ENCODE results near the gene CDH23.

DNA sequence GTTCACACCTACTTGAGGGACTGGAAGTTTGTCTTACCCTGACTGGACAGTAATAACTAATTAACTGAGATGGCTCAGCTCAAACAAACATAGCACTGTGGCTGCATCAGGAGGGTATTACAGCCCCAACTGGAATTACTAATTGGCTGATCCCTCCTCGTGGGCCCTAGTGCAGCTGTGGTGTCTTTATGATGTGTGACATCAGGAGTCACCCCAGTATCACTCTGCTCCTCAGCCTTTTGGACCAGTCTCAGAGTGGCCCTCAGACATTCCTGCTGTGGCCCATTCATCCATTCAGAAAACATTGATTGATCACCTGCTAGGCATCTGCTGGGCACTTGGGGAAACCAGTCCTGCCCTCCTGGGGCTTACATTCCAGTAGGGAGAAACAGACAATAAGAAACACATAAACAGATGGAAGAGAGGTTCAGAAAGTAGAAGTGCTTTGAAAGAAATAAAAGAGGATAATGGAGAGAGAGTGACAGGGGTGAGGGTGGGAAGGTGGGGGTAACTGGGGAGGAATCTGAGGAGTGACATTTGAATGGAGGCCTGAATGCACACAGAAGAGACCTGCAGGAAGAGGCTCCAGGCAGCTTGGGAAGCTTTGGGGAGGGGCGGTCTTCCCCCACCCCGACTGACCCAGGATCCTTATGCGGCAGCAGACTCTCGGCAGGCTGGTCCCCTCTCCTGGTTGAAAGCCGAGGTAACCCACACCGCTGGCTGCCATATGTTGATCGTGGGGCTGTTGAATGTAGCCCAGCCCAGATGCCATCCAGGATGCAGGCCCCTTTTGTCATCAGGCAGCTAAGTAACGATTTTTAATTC is 209.7 kb downstream of the CDH23 start:
- no peak for TF ChIP-seq CTCF (IDR thresholded peaks at IDR 0.05)
- TF ChIP-seq POLR2AphosphoS5 (IDR thresholded peaks at IDR 0.05) = no peak
- no peak for TF ChIP-seq POLR2A (IDR thresholded peaks at IDR 0.05)
